NCI-H2196 treated with DMSO at 0.1 percent for 48 hours (cell line): ENCODE measurements around the gene SH3BP4.

ENCODE experiments used
- DNase-seq: peaks from one replicate; lab custom pipeline; 2025; ENCODE audit not compliant: unreplicated experiment; lab: John Stamatoyannopoulos, UW

Gene SH3BP4

DNA sequence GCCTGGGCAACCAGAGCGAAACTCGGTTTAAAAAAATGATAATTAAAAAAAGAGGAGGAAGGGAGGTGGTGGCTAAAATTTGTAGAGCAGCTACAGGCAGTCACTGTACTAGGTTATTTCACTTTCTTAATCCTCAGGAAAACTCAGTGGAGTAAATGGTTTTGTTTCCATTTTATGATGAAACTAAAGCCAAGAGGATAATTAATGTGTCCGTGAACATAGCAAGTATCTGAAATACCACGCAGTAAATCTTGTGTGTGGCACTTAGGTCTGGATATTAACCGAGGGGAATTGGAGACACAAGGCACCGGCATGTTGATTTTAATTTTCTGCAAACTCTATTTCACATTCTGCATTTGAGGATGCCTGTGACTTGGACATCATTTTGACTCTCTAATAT, 14.5 kb downstream of the SH3BP4 start:
- no peak for DNase-seq

GRCh38 chr2:234967201-234967869, 15.5 kb downstream of the SH3BP4 start:
- DNase-seq = no peak

DNA sequence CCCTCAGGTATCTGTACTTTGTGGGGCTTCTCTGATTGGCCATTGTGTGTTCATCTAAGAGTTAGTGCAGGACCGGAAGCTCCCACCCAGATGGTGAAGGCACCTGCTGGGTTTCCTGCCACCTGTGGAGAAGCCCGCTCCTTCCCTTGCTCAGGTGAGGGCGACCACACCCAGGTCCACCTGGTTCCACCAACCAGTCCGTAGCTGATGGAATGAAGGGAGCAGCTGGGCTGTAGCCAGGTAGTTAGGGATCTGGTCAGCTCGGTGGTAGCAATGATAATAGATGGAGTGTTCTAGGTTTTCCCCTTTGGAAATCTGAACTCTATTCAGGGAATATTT, 16.0 kb downstream of the SH3BP4 start:
- no peak for DNase-seq

DNA sequence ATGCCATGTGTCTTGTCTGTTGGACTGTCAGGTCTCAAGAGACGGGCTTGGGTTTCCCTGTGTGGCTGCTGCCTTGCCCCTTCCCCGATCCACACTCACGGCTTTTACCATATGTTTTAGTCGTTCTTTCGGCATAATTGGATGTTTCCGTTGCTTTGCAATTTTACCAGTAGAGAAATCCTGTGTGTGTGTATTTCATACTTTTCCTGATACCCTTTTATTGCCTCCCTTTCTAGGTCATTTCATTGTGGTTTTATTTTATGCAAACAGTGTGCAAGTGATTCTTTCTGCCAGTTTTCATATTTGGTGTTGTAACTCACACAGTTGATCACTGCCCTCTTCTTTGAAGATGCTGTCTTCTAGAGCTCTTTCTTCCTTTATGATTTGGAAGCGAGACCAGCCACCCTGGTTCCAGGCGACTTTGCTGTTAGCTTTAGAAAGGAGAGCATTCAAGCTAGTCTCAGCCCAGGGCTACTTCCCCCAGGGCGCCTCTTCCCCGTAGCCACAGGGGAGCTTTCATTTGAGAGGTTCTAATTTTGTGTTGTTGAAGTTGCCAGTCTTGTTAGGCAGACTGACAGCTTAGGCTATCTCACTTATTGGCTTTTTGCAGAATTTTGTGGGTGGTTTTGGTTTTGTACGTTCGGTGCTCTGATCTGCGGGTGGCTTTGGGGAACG, 17.0 kb downstream of the SH3BP4 start:
- no peak for DNase-seq

DNA sequence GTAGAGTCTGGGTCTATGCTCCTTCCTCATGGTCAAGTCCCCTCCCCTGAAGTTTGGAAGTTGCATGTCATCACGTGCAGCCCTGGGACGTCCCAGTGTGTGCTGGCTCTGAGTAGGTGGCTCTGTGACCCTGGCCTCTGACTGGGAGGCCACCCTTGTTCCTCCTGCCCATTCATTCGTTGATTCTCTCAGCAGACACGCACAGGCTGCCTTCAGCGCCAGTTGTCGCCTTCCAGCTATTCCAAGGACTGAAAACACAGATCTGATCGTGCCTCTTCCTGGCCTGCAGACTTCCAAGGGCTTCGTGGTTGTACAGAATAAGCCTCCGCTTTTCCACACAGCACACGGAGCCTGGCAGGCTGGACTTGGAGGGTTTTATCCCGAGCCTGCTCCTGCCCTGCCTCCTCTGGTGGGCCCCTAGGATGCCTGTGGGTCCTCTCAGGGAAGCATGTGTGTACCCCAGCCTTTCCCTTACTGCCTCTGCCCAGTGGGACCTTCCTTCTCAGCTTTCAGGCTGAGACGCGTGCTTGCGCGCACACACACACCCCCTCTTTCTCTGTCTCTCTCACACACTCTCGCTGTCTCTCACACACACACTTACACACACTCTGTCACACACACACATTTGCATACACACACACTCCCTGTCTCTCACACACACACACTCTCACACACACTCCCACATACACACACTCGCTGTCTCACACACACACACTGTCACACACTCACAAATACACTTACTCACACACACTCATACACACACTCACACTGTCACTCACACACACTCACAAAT, 17.7 kb downstream of the SH3BP4 start:
- no peak for DNase-seq

GRCh38 chr2:234970099-234970440, 18.3 kb downstream of the SH3BP4 start:
- no peak for DNase-seq

GRCh38 chr2:234970477-234970882, 18.7 kb downstream of the SH3BP4 start:
- no peak for DNase-seq

- DNase-seq = no peak
Measured at GRCh38 chr2:234971496-234971895, 19.7 kb downstream of the SH3BP4 start.

DNA sequence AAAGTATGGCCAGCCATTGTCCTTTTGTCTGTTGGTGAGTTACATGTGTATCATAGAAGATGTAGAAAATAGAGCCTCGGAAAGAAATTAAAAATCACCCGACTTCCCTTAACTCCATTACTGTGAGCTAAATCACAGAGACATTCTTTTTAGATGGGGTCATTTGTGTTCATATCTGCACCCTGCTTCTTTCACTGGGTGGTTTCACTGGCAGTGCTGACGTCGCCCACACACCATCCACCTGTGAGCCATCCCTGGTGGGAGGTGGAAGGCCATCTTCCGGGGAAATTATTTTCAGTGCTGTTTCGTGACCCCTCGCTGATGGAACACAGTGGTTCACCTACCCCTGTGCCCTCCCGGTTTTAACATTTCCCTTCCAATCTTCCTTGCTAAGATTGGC, 21.2 kb downstream of the SH3BP4 start:
- DNase-seq = no peak

DNA sequence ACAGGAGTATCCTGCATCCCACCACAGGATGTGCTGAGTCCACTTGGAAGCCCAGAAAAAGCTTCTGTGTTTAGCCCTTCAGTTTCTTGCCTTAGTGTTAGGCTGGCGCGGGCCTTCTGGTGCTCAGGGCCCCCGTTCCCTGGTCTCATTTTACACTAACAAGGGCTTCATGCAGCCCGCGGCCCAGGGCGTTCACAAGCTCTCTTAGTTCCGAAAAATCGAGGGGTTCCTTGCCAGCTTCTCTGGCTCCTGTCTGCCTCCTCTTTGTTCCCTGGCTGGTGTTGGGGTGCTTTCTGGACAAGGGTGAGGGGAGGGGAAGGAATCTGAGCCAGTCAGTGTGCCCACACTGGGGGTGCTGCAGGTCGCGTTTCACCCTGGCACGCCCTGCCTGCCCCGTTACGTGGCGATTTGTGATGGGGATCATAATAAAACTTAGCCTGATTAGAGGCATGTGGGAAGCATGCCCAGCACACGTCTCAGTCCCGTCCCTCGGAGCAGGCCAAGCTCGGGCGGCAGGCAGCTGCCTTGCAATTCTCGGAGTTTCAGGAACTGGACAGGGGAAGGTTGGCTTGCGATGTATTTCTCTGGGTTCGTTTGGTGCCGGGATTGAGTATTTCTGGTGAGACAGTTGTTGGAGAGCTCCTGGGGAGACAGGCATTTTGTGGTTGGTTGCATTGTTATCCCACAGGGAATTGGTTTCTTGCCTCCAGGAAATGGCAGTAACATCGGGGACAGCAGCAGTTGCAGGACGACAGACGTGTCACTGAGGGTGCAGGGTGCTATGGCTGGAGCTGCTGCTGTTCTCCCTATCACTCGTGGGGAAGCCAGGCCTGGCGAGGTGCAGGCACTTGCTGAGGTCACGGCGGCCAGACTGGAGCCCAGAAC, 22.9 kb downstream of the SH3BP4 start:
- DNase-seq = no peak

GRCh38 chr2:234975611-234976010, 23.8 kb downstream of the SH3BP4 start:
- DNase-seq = no peak

- no peak for DNase-seq
Measured at GRCh38 chr2:234976479-234977227, 24.8 kb downstream of the SH3BP4 start.

GRCh38 chr2:234977228-234977679, 25.4 kb downstream of the SH3BP4 start:
- no peak for DNase-seq

DNA sequence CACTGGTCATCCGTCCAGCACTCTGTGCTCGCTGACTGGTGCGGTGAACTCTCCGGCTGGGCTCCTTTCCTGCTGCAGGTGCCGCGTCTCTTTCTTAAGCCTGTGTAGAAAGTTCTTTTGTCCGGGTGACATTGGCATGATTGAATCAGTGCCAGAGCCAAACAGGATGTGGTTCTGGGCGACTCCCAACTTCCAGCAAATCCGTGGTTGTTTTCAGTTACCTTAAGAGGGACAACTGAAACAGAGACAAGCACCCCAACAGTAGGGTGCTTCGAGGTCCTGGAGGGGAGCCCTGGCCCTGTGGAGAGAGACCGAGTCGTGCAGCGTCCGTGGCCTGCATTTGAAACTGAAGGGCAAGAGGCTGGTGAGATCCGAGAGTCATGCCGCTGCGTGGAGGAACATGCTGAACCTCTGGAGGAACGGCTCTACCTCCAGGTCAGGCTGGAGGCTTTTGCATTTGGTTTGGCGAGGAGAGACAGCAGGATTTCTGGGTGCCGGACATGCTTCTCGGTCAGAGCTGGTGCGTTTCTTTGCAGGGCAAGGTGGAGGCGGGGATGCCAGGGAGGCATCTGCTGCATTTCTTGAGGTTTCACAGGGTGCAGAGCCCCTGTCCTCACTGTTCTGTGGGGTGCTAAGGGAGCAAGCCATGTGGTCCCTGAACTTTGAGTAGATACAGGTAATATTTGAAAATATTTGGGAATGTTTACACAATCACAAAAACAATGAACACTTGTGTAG, 26.8 kb downstream of the SH3BP4 start:
- DNase-seq = peak; percentile 53

DNA sequence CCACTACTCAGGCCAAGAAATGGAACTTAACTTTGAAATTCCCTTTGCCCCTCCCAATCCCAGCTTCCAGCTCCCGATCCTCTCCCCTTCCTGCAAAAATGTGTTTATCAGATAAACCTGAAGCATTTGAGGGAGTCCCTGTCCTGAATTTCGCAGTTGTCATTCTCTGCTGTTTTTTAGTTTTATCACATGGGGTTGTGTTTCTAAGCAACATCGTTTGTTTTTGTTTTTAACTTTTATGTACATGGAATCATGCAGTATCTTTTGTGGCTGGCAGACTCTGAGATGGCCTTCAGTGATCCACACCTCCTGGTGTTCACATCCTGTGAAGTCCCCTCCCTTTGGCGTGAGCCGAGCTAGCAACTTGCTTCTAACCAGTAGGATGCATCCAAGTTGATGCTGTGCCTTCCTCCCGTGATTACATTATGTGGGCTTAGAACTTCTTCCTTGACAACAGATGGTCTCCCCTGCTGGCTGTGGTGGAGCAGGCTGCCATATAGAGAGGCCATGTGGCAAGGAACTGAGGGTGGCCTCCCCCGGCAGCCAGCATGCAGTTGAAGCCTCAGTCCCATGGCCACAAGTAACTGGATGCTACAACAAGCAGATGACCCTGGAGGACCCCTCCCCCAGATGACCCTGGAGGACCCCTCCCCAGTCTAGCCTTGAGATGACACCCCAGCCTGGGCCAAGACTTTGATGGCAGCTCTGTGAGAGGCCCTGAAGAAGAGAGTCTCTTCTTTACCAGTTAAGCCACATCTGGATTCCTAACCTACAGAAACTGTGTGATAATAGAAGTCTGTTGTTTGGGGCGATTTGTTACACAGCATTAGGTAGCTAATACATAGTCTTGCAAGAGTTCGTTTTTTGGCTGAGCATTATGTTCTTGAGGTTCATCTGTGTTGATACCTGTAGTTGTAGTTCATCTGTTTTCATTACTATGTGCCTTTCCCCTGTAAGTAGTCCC, 27.7 kb downstream of the SH3BP4 start:
- DNase-seq = no peak

- peak; percentile 55 for DNase-seq
Measured at GRCh38 chr2:234980451-234981187, 28.8 kb downstream of the SH3BP4 start.

GRCh38 chr2:234981197-234982095, 29.6 kb downstream of the SH3BP4 start:
- peak; percentile 20 for DNase-seq
